Adipocyte (in vitro differentiated cells): Measurements from ENCODE around the gene CILP.

Source experiments
- DNase-seq: peaks from one replicate; pipeline ENCODE4 v3.0.0-alpha.2; 2015; ENCODE audit warnings: low read depth
- H3K27me3 ChIP-seq: replicated peaks from 2 replicates; pipeline ENCODE4 v1.7.0; 2013; ENCODE audit warnings: mild to moderate bottlenecking, low read length, moderate library complexity; ENCODE audit not compliant: control insufficient read depth, insufficient read depth
- H3K36me3 ChIP-seq: 2 replicates; pipeline ENCODE4 v1.7.0; 2013; ENCODE audit warnings: low read length, mild to moderate bottlenecking, moderate library complexity; ENCODE audit not compliant: control insufficient read depth, insufficient read depth, severe bottlenecking
- H3K4me1 ChIP-seq: 2 replicates; pipeline ENCODE4 v1.7.0; 2013; ENCODE audit warnings: mild to moderate bottlenecking, low read length, moderate library complexity; ENCODE audit not compliant: control insufficient read depth, insufficient read depth
- H3K4me3 ChIP-seq: 2 replicates; pipeline ENCODE4 v1.7.0; 2013; ENCODE audit warnings: mild to moderate bottlenecking, low read length, moderate library complexity
- H3K9ac ChIP-seq: 2 replicates; pipeline ENCODE4 v1.7.0; 2013; ENCODE audit warnings: mild to moderate bottlenecking, low read length, moderate library complexity
- H3K9me3 ChIP-seq: 2 replicates; pipeline ENCODE4 v1.7.0; 2013; ENCODE audit warnings: mild to moderate bottlenecking, low read length, moderate library complexity; ENCODE audit not compliant: control insufficient read depth

CILP gene, protein sequence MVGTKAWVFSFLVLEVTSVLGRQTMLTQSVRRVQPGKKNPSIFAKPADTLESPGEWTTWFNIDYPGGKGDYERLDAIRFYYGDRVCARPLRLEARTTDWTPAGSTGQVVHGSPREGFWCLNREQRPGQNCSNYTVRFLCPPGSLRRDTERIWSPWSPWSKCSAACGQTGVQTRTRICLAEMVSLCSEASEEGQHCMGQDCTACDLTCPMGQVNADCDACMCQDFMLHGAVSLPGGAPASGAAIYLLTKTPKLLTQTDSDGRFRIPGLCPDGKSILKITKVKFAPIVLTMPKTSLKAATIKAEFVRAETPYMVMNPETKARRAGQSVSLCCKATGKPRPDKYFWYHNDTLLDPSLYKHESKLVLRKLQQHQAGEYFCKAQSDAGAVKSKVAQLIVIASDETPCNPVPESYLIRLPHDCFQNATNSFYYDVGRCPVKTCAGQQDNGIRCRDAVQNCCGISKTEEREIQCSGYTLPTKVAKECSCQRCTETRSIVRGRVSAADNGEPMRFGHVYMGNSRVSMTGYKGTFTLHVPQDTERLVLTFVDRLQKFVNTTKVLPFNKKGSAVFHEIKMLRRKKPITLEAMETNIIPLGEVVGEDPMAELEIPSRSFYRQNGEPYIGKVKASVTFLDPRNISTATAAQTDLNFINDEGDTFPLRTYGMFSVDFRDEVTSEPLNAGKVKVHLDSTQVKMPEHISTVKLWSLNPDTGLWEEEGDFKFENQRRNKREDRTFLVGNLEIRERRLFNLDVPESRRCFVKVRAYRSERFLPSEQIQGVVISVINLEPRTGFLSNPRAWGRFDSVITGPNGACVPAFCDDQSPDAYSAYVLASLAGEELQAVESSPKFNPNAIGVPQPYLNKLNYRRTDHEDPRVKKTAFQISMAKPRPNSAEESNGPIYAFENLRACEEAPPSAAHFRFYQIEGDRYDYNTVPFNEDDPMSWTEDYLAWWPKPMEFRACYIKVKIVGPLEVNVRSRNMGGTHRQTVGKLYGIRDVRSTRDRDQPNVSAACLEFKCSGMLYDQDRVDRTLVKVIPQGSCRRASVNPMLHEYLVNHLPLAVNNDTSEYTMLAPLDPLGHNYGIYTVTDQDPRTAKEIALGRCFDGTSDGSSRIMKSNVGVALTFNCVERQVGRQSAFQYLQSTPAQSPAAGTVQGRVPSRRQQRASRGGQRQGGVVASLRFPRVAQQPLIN

GRCh38 chr15:65210770-65211481 is at the start of gene CILP:
CILP (minus strand) TSS chr15:65211473; CDS start chr15:65209755, 1,718 bp downstream.
- Histone ChIP-seq H3K4me3 (peak within 1 kb of the TSS; percentile 36), H3K9ac (peak within 1 kb of the TSS; percentile 56), H3K27me3 (no peaks in the 10 kb centered on the region), H3K36me3 (no peaks in the 10 kb centered on the region), H3K4me1 (peaks cover 50% of the 10 kb centered on the region), H3K9me3 (no peaks in the 10 kb centered on the region)
- no peak for DNase-seq

DNA sequence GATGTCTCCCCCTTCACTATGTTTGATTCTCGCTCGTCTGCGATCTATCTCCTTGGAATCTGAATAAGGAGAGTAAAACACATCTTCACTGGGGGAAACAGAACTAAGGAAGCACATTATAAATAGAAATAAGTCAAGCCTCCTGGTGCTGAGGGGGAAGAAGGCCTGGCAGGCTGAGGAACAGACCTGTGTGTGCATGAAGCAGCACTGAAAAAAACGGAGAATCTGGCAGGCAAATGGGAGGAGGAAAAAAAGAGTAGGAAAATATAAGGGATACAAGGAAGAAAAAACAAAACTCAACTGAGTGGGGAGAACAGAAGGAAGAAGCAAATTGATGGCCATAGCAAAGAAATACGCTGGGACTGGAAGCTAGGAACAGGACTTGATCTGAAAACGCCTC is 49.7 kb upstream of the CILP start:
- no peaks in the 10 kb centered on the region for H3K9me3 ChIP-seq
- DNase-seq, result no peak
- peaks cover 24% of the 10 kb centered on the region for H3K4me1 ChIP-seq
- H3K36me3 ChIP-seq, result peaks cover 7% of the 10 kb centered on the region
- H3K27me3 ChIP-seq, result no peaks in the 10 kb centered on the region
- no peak overlapping the region for H3K4me3 ChIP-seq
- H3K9ac ChIP-seq, result no peak overlapping the region

GRCh38 chr15:65259367-65259797 is 48.1 kb upstream of the CILP start:
- Histone ChIP-seq H3K4me1 (peaks cover 32% of the 10 kb centered on the region), H3K4me3 (no peak overlapping the region), H3K36me3 (peaks cover 7% of the 10 kb centered on the region), H3K27me3 (no peaks in the 10 kb centered on the region), H3K9ac (peak overlapping the region; percentile 68), H3K9me3 (no peaks in the 10 kb centered on the region)
- DNase-seq, result no peak

- H3K9ac ChIP-seq, result peak overlapping the region; percentile 76
- peak overlapping the region; percentile 27 for H3K4me3 ChIP-seq
- H3K4me1 ChIP-seq, result peaks cover 32% of the 10 kb centered on the region
- H3K36me3 ChIP-seq, result peaks cover 7% of the 10 kb centered on the region
- DNase-seq, result no peak
- H3K27me3 ChIP-seq, result no peaks in the 10 kb centered on the region
- no peaks in the 10 kb centered on the region for H3K9me3 ChIP-seq
These were observed 47.3 kb upstream of the CILP start for GRCh38 chr15:65258375-65259262.

DNA sequence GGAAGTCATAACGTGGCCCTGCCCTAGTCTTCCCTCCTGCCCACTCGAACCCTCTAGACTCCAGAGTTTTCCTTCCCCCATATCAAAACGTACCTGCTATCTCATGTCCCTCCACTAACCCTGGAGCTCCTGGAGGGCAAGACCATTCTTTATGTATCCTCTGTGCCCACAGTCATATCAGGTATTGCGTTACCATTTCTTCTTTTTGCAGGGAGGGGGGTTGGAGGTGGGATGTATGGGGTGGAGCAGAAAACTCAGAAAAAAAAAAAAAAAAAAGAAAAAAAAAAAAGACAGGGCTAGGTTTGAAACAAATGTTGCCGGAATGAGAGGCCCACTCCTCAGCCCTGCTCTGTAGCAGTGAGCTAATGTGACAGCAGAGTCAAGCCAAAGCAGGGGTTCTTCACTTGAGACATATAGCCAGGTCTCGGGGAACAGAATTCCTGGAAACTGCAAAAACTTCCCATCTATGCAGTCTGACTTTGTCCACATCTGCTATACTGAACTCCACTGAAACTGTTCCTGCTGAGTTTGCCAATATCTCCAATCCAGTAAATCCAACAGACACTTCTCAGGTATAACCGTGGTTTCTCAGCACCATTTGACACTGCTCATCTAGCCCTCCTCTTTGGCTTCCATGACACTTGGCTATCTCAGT is 44.3 kb upstream of the CILP start:
- no peaks in the 10 kb centered on the region for H3K36me3 ChIP-seq
- no peak for DNase-seq
- peaks cover 37% of the 10 kb centered on the region for H3K4me1 ChIP-seq
- no peak overlapping the region for H3K9ac ChIP-seq
- no peaks in the 10 kb centered on the region for H3K27me3 ChIP-seq
- no peak overlapping the region for H3K4me3 ChIP-seq
- no peaks in the 10 kb centered on the region for H3K9me3 ChIP-seq

DNA sequence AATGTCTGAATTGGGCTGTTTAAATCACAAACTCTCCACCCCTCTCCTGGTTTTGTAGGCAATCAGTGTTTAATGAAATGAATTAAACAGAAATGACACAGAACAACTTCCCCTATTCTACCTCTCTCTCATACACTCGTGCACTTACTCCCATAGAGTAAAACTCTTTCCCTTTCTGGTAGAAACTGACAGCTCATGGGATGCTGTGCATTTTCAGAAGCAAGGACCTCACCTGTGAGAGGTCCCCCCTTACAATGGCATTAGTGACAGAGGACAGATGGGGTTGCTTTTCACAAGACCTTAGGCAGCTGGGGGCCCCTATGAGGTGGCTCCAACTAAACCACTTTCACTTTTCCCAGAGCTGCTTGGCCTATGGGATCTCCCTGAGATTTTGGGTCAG is 43.5 kb upstream of the CILP start:
- Histone ChIP-seq H3K9ac (no peak overlapping the region), H3K4me3 (no peak overlapping the region), H3K9me3 (no peaks in the 10 kb centered on the region), H3K27me3 (no peaks in the 10 kb centered on the region), H3K36me3 (no peaks in the 10 kb centered on the region), H3K4me1 (peaks cover 36% of the 10 kb centered on the region)
- no peak for DNase-seq

DNA sequence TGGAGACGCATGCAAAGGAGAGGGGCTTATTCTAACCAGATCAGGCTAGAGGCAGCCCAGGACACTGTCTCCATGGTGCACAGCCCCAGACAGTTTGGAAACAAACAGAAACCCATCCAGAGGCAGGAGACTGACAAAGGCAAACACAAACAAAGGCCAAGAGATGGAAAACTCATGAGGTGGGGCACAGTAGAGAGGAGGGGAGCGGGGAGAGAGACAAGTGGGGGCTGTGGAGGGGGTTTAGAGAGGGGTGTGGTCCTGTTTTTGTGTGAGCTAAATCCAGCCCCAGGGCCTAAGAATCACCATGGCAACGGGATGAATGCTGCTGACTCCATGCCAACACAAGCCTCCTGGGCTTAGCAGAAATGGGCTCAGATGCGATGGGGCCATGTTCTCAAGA is 43.1 kb upstream of the CILP start:
- Histone ChIP-seq H3K4me1 (peaks cover 32% of the 10 kb centered on the region), H3K9me3 (no peaks in the 10 kb centered on the region), H3K9ac (no peak overlapping the region), H3K27me3 (no peaks in the 10 kb centered on the region), H3K4me3 (no peak overlapping the region), H3K36me3 (no peaks in the 10 kb centered on the region)
- DNase-seq, result peak; percentile 19

GRCh38 chr15:65249641-65250040 is 38.4 kb upstream of the CILP start:
- no peak overlapping the region for H3K9ac ChIP-seq
- no peaks in the 10 kb centered on the region for H3K9me3 ChIP-seq
- no peaks in the 10 kb centered on the region for H3K36me3 ChIP-seq
- no peak for DNase-seq
- peaks cover 22% of the 10 kb centered on the region for H3K4me1 ChIP-seq
- no peaks in the 10 kb centered on the region for H3K27me3 ChIP-seq
- no peak overlapping the region for H3K4me3 ChIP-seq

DNA sequence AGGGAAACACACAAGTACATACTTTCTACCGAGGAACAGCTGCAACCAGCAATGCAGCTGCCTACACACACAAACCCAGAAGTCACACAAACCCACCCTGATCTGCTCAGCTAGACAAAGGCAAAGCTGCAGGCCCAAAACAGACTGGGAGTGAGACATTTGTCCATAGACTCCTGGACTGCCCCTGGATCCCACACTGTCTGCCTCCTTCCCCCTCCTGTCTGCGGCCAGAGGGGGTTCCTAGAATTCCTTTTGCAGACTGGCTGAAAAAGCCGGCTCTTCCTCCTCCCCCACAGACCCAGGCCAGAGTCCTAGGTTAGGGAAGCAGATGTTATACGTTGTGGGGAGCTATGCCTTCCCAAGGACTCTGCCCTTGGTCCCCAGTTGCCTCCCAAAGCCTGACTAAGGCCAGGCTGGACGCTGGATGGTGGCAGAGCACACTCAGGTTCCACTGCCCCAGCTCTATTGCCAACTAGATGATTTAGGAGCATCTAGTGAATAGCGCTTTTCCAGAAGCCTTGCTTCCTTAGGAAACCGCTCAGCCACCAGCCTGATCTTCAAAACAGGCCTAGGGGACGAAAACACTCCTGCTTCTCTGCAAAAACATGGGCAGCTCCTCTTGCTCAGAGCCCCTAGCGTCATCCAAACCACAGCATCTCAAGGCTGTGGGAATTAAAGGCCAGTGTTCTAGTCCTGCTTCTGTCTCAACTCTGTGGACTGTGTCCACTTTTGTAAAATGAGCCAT is 37.4 kb upstream of the CILP start:
- Histone ChIP-seq H3K9me3 (no peaks in the 10 kb centered on the region), H3K9ac (no peak overlapping the region), H3K27me3 (no peaks in the 10 kb centered on the region), H3K4me1 (peaks cover 20% of the 10 kb centered on the region), H3K36me3 (no peaks in the 10 kb centered on the region), H3K4me3 (no peak overlapping the region)
- no peak for DNase-seq
